ENCODE data around the gene CDS2.

CDS2 gene

GRCh38 chr20:5104479-5104878 is 22.3 kb upstream of the CDS2 start:
- TF ChIP-seq CTCF (IDR thresholded peaks at IDR 0.05; ENCODE audit: extremely low read depth, missing control alignments) = no peak
- no peak for DNase-seq (ENCODE audit: low spot score)

GRCh38 chr20:5109276-5109675 is 17.5 kb upstream of the CDS2 start:
- TF ChIP-seq CTCF (IDR thresholded peaks at IDR 0.05; ENCODE audit: extremely low read depth, missing control alignments) = no peak
- DNase-seq (ENCODE audit: low spot score) = no peak

- no peak for TF ChIP-seq CTCF (IDR thresholded peaks at IDR 0.05; ENCODE audit: extremely low read depth, missing control alignments)
- no peak for DNase-seq (ENCODE audit: low spot score)
Measured at GRCh38 chr20:5113615-5113986, 13.2 kb upstream of the CDS2 start.

DNA sequence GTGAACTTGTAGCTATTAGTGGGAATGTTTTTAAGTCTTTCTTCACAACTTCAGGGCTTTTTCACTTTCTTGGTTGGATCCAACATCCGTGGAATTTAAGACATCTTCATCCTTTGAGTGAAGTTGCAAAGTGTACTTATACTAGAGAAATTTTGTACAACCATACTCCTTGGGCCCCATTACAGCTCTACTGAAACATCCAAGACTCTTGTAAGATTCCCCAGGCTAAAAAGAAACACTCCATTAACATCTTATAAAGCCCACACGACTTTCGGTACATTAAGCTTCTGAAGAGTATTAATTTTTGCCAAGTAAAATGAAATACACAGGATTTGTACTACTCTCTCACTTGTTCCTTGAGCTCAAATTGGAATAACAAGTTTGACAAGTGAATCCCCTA is 12.4 kb upstream of the CDS2 start:
- TF ChIP-seq CTCF (IDR thresholded peaks at IDR 0.05; ENCODE audit: extremely low read depth, missing control alignments) = no peak
- DNase-seq (ENCODE audit: low spot score) = no peak

GRCh38 chr20:5116875-5117274 is 9.9 kb upstream of the CDS2 start:
- no peak for DNase-seq (ENCODE audit: low spot score)
- no peak for TF ChIP-seq CTCF (IDR thresholded peaks at IDR 0.05; ENCODE audit: extremely low read depth, missing control alignments)

DNA sequence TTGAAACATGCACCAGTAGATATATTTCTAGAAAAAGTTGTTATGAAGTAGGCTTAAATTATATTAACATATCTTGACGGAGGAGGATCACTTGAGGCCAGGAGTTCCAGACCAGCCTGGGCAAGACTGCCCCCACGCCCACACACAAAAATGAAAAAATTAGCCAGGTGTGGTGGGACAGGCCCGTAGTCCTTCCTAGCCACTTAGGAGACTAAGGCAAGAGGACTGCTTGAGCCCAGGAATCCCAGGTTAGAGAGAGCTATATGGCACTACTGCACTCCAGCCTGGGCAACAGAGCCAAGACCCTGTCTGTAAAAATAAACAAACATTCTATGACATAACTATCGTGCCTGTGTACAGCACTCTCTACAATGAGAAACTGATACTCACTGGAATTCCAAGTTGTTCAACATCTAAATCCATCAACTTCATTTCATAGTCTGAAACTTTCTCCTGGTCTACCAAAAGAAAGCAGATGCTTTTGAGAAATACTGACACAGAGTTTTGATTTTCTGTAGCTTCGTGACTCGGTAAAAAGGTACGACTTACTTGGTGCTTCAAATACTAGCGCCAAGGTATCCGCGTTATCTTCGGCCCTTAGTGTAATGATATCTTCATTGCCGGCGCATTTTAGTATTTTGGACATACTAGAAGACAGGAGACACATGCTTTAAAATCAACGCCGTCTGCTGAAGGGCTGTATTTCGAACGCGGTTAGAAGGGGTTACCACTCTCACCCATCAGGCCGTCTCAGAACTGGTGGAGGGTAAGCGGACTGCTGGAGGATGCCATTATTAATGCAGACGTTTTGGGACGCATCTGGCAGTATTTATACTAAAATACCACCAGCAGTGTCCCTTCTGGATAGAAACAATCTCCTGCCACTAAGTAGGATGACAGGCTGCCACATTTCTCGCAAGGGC is 8.3 kb upstream of the CDS2 start:
- no peak for TF ChIP-seq CTCF (IDR thresholded peaks at IDR 0.05; ENCODE audit: extremely low read depth, missing control alignments)
- no peak for DNase-seq (ENCODE audit: low spot score)

GRCh38 chr20:5119143-5119434 is 7.7 kb upstream of the CDS2 start:
- DNase-seq (ENCODE audit: low spot score) = no peak
- TF ChIP-seq CTCF (IDR thresholded peaks at IDR 0.05; ENCODE audit: extremely low read depth, missing control alignments) = no peak
